SH-SY5Y (cell line): ENCODE data around the gene STON2.

Experiments
- GATA2 ChIP-seq: IDR thresholded peaks from 2 replicates; pipeline ENCODE4 v1.6.1; 2011; ENCODE audit warnings: mild to moderate bottlenecking, low read depth, low read length
- GATA3 ChIP-seq: IDR thresholded peaks from 2 replicates; pipeline ENCODE4 v1.6.1; 2011; ENCODE audit warnings: low read depth, mild to moderate bottlenecking, low read length, moderate library complexity

STON2 gene

GRCh38 chr14:81314443-81315175 is 85.5 kb downstream of the STON2 start:
- no peak for TF ChIP-seq GATA2
- no peak for TF ChIP-seq GATA3

- TF ChIP-seq GATA3 (no peak), GATA2 (no peak)
Measured at GRCh38 chr14:81313775-81314429, 86.2 kb downstream of the STON2 start.

GRCh38 chr14:81313200-81313599 is 86.9 kb downstream of the STON2 start:
- TF ChIP-seq GATA3 (no peak), GATA2 (no peak)

- TF ChIP-seq GATA3 (no peak), GATA2 (no peak)
Measured at GRCh38 chr14:81312289-81312876, 87.7 kb downstream of the STON2 start.

- no peak for TF ChIP-seq GATA2
Measured at GRCh38 chr14:81311778-81312177, 88.3 kb downstream of the STON2 start.

- TF ChIP-seq GATA2 (no peak), GATA3 (no peak)
Measured at GRCh38 chr14:81311141-81311540, 89.0 kb downstream of the STON2 start.

GRCh38 chr14:81310606-81311005 is 89.5 kb downstream of the STON2 start:
- TF ChIP-seq GATA2 (no peak), GATA3 (no peak)

- TF ChIP-seq GATA3 (no peak), GATA2 (no peak)
Measured at GRCh38 chr14:81309511-81309910, 90.6 kb downstream of the STON2 start.

- no peak for TF ChIP-seq GATA3
- no peak for TF ChIP-seq GATA2
Measured at GRCh38 chr14:81305743-81306142, 94.4 kb downstream of the STON2 start.

- TF ChIP-seq GATA2 (no peak), GATA3 (no peak)
Measured at GRCh38 chr14:81305065-81305464, 95.1 kb downstream of the STON2 start.

GRCh38 chr14:81303258-81303935 is 96.7 kb downstream of the STON2 start:
- TF ChIP-seq GATA3 (no peak), GATA2 (no peak)

GRCh38 chr14:81302638-81303037 is 97.5 kb downstream of the STON2 start:
- TF ChIP-seq GATA2 (no peak), GATA3 (no peak)

- TF ChIP-seq GATA2 (no peak), GATA3 (no peak)
Measured at GRCh38 chr14:81301813-81302212, 98.3 kb downstream of the STON2 start.

GRCh38 chr14:81301371-81301770 is 98.8 kb downstream of the STON2 start:
- TF ChIP-seq GATA3, result no peak
- TF ChIP-seq GATA2, result no peak
